H1 (cell line): ENCODE results near the gene VGLL3. TPM values are rescaled to one million over a fixed set of nuclear protein-coding genes. Genes with fewer than 3 reads are reported as not detected.

Experiments used
- CTCF ChIA-PET: fragments of 300-600 bp; sonication (Branson Sonifier 250); formaldehyde crosslinking; loops from one replicate; lab custom pipeline; 2021; ENCODE audit not compliant: partially characterized antibody; lab: Charles Lee
- POLR2A ChIA-PET: fragments of 300-600 bp; sonication (Branson Sonifier 250); formaldehyde crosslinking; loops from one replicate; lab custom pipeline; 2021; ENCODE audit warnings: inconsistent platforms; ENCODE audit not compliant: partially characterized antibody; lab: Charles Lee
- DNase-seq, 2 experiments: peaks; one replicate each; pipeline versions ENCODE4 v3.0.0 to v3.0.0-alpha.2; 2010 to 2022; ENCODE audit warnings: low spot score in 2 of 2, low read depth in 1 of 2, mixed read lengths in 1 of 2
- FAIRE-seq: peaks from 2 replicates; lab custom pipeline; 2011; peaks lifted over from hg19 to GRCh38; lab: Jason Lieb, UNC
- H2AFZ ChIP-seq: 2 replicates; pipeline ENCODE4 v1.8.1; 2012; ENCODE audit warnings: low read length, inconsistent platforms
- H2AK5ac ChIP-seq: 2 replicates; pipeline ENCODE4 v1.6.1; 2013; ENCODE audit warnings: low read depth, low read length
- H2BK120ac ChIP-seq: replicated peaks from 2 replicates; pipeline ENCODE3; 2013; ENCODE audit warnings: low read depth, low read length, inconsistent platforms
- H2BK12ac ChIP-seq: 2 replicates; pipeline ENCODE4 v1.6.1; 2013; ENCODE audit warnings: low read depth, low read length
- H2BK15ac ChIP-seq: 2 replicates; pipeline ENCODE4 v1.6.1; 2013; ENCODE audit warnings: low read length
- H2BK20ac ChIP-seq: 2 replicates; pipeline ENCODE4 v1.6.1; 2013; ENCODE audit warnings: low read length
- H2BK5ac ChIP-seq: 2 replicates; pipeline ENCODE4 v1.6.1; 2013; ENCODE audit warnings: low read depth, low read length
- H3K14ac ChIP-seq: 2 replicates; pipeline ENCODE4 v1.6.1; 2013; ENCODE audit warnings: inconsistent platforms; ENCODE audit not compliant: insufficient read length
- H3K18ac ChIP-seq: 2 replicates; pipeline ENCODE4 v1.6.1; 2013; ENCODE audit warnings: low read length; ENCODE audit errors: extremely low read depth
- H3K23ac ChIP-seq: 2 replicates; pipeline ENCODE4 v1.6.1; 2013; ENCODE audit warnings: inconsistent platforms; ENCODE audit not compliant: insufficient read length
- H3K23me2 ChIP-seq: 2 replicates; pipeline ENCODE4 v1.6.1; 2013; ENCODE audit warnings: low read depth, low read length
- H3K27ac ChIP-seq: 2 replicates; pipeline ENCODE4 v1.6.1; 2011; ENCODE audit warnings: low read depth, low read length, inconsistent platforms
- H3K27me3 ChIP-seq, 4 experiments: replicated peaks in 1 of 4; 1 replicate in 1 of 4; 2 replicates in 3 of 4; pipeline versions ENCODE4 v1.6.1 to v1.8.1; 2011 to 2013; ENCODE audit warnings: low read length in 3 of 4, mild to moderate bottlenecking in 3 of 4, inconsistent platforms in 2 of 4, mixed read lengths in 2 of 4, moderate library complexity in 1 of 4; ENCODE audit not compliant: control insufficient read depth in 3 of 4, insufficient read depth in 3 of 4; ENCODE audit errors: extremely low read depth in 1 of 4
- H3K36me3 ChIP-seq, 4 experiments: 2 replicates each; pipeline versions ENCODE4 v1.6.1 to v1.8.1; 2011 to 2013; ENCODE audit warnings: mild to moderate bottlenecking in 4 of 4, low read length in 3 of 4, moderate library complexity in 2 of 4, control low read depth in 1 of 4, inconsistent platforms in 1 of 4; ENCODE audit not compliant: insufficient read depth in 4 of 4, control insufficient read depth in 2 of 4
- H3K4ac ChIP-seq: replicated peaks from 2 replicates; pipeline ENCODE3; 2013; ENCODE audit warnings: low read length, low read depth, mixed read lengths, inconsistent platforms; ENCODE audit not compliant: insufficient read length
- H3K4me1 ChIP-seq, 4 experiments: replicated peaks in 1 of 4; 1 replicate in 1 of 4; 2 replicates in 3 of 4; pipeline versions ENCODE4 v1.6.1 to v1.8.1; 2011 to 2013; ENCODE audit warnings: low read length in 3 of 4, inconsistent platforms in 2 of 4, mixed read lengths in 1 of 4; ENCODE audit not compliant: insufficient read depth in 4 of 4, control insufficient read depth in 3 of 4
- H3K4me2 ChIP-seq, 2 experiments: 2 replicates each; pipeline versions ENCODE4 v1.6.1 to v1.8.1; 2011 to 2013; ENCODE audit warnings: low read depth in 2 of 2, low read length in 2 of 2, control low read depth in 1 of 2, inconsistent platforms in 1 of 2, mild to moderate bottlenecking in 1 of 2; ENCODE audit not compliant: insufficient read depth in 1 of 2
- H3K4me3 ChIP-seq, 4 experiments: fragments of 200-600, 300-600 bp in 1 of 4; sonication (generic), shearing (Covaris generic), sonication (Bioruptor Twin) in 1 of 4; 2 replicates each; pipeline versions ENCODE4 v1.5.1 to v1.8.1; 2011 to 2016; ENCODE audit warnings: low read length in 4 of 4, low read depth in 3 of 4, control low read depth in 2 of 4, inconsistent platforms in 2 of 4, mild to moderate bottlenecking in 2 of 4, mixed read lengths in 1 of 4, moderate library complexity in 1 of 4; ENCODE audit not compliant: insufficient read depth in 2 of 4; ENCODE audit errors: extremely low read depth in 1 of 4
- H3K56ac ChIP-seq: replicated peaks from 2 replicates; pipeline ENCODE3; 2013; ENCODE audit warnings: low read depth, mild to moderate bottlenecking, mixed read lengths, low read length, inconsistent platforms; ENCODE audit not compliant: insufficient read length
- H3K79me1 ChIP-seq: 2 replicates; pipeline ENCODE4 v1.6.1; 2013; ENCODE audit warnings: low read depth, low read length, control low read depth
- H3K79me2 ChIP-seq, 2 experiments: 2 replicates each; pipeline versions ENCODE4 v1.6.1 to v1.8.1; 2012 to 2013; ENCODE audit warnings: low read length in 2 of 2, mild to moderate bottlenecking in 2 of 2, inconsistent platforms in 1 of 2; ENCODE audit not compliant: insufficient read depth in 2 of 2, control insufficient read depth in 1 of 2
- H3K9ac ChIP-seq, 4 experiments: replicated peaks in 1 of 4; 1 replicate in 1 of 4; 2 replicates in 3 of 4; pipeline versions ENCODE4 v1.6.1 to v1.8.1; 2011 to 2013; ENCODE audit warnings: low read depth in 3 of 4, low read length in 3 of 4, control low read depth in 2 of 4, mild to moderate bottlenecking in 2 of 4, moderate library complexity in 2 of 4, inconsistent platforms in 1 of 4; ENCODE audit errors: extremely low read depth in 1 of 4
- H3K9me3 ChIP-seq, 2 experiments: 2 replicates each; pipeline versions ENCODE4 v1.6.1 to v1.8.1; 2012 to 2013; ENCODE audit warnings: mild to moderate bottlenecking in 2 of 2, moderate library complexity in 2 of 2, control low read depth in 1 of 2, inconsistent platforms in 1 of 2, low read depth in 1 of 2, low read length in 1 of 2, mixed read lengths in 1 of 2; ENCODE audit not compliant: insufficient read depth in 2 of 2
- H4K20me1 ChIP-seq, 2 experiments: replicated peaks in 1 of 2; 2 replicates each; pipeline versions ENCODE3 to v1.8.1; 2011 to 2013; ENCODE audit warnings: inconsistent platforms in 2 of 2, low read length in 2 of 2, mild to moderate bottlenecking in 1 of 2; ENCODE audit not compliant: insufficient read depth in 2 of 2, control insufficient read depth in 1 of 2
- H4K5ac ChIP-seq: 2 replicates; pipeline ENCODE4 v1.6.1; 2013; ENCODE audit warnings: low read length, low read depth, mixed read lengths, inconsistent platforms; ENCODE audit not compliant: insufficient read length
- H4K8ac ChIP-seq: 2 replicates; pipeline ENCODE4 v1.8.0; 2013; ENCODE audit warnings: mild to moderate bottlenecking, moderate library complexity, low read length, inconsistent platforms; ENCODE audit not compliant: insufficient read depth; ENCODE audit errors: extremely low read depth
- H4K91ac ChIP-seq: replicated peaks from 2 replicates; pipeline ENCODE3; 2013; ENCODE audit warnings: low read length, mixed read lengths, inconsistent platforms; ENCODE audit not compliant: insufficient read length
- CEBPB ChIP-seq: IDR thresholded peaks from 2 replicates; pipeline ENCODE4 v1.6.1; 2012; ENCODE audit warnings: low read depth, low read length
- EGR1 ChIP-seq: IDR thresholded peaks from 2 replicates; pipeline ENCODE4 v1.6.1; 2011; ENCODE audit warnings: low read depth, low read length, borderline replicate concordance
- MAFK ChIP-seq: IDR thresholded peaks from 2 replicates; pipeline ENCODE4 v1.6.1; 2012; ENCODE audit warnings: low read depth, mild to moderate bottlenecking, improper control_type of control experiment, low read length
- NRF1 ChIP-seq: IDR thresholded peaks from 2 replicates; pipeline ENCODE4 v1.6.1; 2011; ENCODE audit warnings: mild to moderate bottlenecking, low read depth, low read length, improper control_type of control experiment
- RAD21 ChIP-seq, 2 experiments: IDR thresholded peaks in 1 of 2; conservative IDR thresholded peaks in 1 of 2; 2 replicates each; pipeline ENCODE4 v1.6.1; 2011; ENCODE audit warnings: low read depth in 2 of 2, low read length in 2 of 2, improper control_type of control experiment in 1 of 2, inconsistent platforms in 1 of 2, mild to moderate bottlenecking in 1 of 2, moderate library complexity in 1 of 2
- SP2 ChIP-seq: IDR thresholded peaks from 2 replicates; pipeline ENCODE4 v1.6.1; 2012; ENCODE audit warnings: mild to moderate bottlenecking, low read length, inconsistent platforms
- SRF ChIP-seq: IDR thresholded peaks from 2 replicates; pipeline ENCODE4 v1.6.1; 2011; ENCODE audit warnings: mild to moderate bottlenecking, low read depth, low read length, moderate library complexity
- WGBS, 2 experiments: shearing (Covaris generic) in 1 of 2; methylation state at CpG; one replicate each; pipeline versions ENCODE4 v1.1.6 to v1.1.7; 2013 to 2015; ENCODE audit warnings: low lambda C conversion rate in 2 of 2, mixed read lengths in 2 of 2, inconsistent platforms in 1 of 2, low coverage in 1 of 2, missing lambda C conversion rate in 1 of 2; ENCODE audit not compliant: insufficient replicate concordance in 2 of 2, insufficient coverage in 1 of 2, insufficient read length in 1 of 2; ENCODE audit errors: extremely low coverage in 1 of 2, missing lambda C conversion rate in 1 of 2; 5-methylcytosine and 5-hydroxymethylcytosine counted together
- polyA plus RNA-seq, 7 experiments: library from polyadenylated mRNA; depleted of rRNA in 3 of 7; stranded (reverse) in 5 of 7; unstranded in 2 of 7; fragments of >200 nt in 5 of 7; fragments of 200-250 nt in 2 of 7; gene quantifications; 1 replicate in 5 of 7; 2 replicates in 1 of 7; 4 replicates in 1 of 7; pipeline versions ENCODE4 v1.2.1 to v1.2.3, GENCODE V29; 2011 to 2013; ENCODE audit warnings: missing spikeins in 2 of 7, mixed read lengths in 2 of 7
- total RNA-seq: library from RNA; stranded (reverse); fragmentation: NEBNext Ultra II Directional; extraction: Animal tissue kit (Norgen Biotek cat#: 25700); gene quantifications from 2 replicates; pipeline ENCODE4 v1.2.1, GENCODE V29; 2021
- TF ChIP-seq, protein P1 (sequence below): IDR thresholded peaks from 2 replicates; pipeline ENCODE4 v1.6.1; 2011; ENCODE audit warnings: low read depth, mild to moderate bottlenecking, low read length; ENCODE audit not compliant: insufficient read depth

The VGLL3 gene
- total and polyA plus RNA-seq, 2 of the 8 experiments (the other 6 are each of a cell fraction or from before 2014, with no cell fraction given), result 13.4 to 24.2 TPM

DNA sequence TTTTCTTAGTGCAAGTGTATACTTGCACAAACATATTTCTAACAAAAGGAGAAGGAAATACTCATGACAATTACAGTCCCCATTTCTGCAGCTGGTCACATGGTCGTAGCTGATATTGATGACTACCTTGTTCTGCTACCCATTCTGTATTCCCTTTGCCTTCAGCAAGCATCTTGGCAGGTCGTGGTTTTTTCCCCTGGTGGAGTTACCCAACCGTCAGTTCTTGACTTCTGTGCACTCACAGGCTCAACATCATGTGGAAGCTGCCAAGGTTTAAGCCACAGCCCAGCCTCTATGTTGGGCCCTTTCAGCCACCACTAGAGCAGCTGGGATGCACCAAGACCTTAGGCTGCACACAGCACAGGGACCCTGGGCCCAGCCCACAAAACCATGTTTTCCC, 56.1 kb downstream of the VGLL3 start:
- Histone ChIP-seq H2BK12ac (no peak overlapping the region), H2AFZ (no peak overlapping the region), H3K79me1 (no peaks in the 10 kb centered on the region), H3K4me1 (no peaks in the 10 kb centered on the region), H3K18ac (no peak overlapping the region), H3K9ac (no peak overlapping the region), H3K4ac (no peak overlapping the region), H3K9me3 (no peaks in the 10 kb centered on the region), H4K5ac (no peak overlapping the region), H3K4me2 (no peak overlapping the region), H2BK120ac (no peak overlapping the region), H4K20me1 (no peaks in the 10 kb centered on the region), H4K8ac (no peak overlapping the region), H3K36me3 (no peaks in the 10 kb centered on the region), H3K27ac (no peak overlapping the region), H3K23ac (no peak overlapping the region), H4K91ac (no peak overlapping the region), H3K56ac (no peak overlapping the region), H3K27me3 (no peaks in the 10 kb centered on the region), H3K14ac (no peak overlapping the region), H2BK15ac (no peak overlapping the region), H2BK5ac (no peak overlapping the region), H3K79me2 (no peaks in the 10 kb centered on the region), H3K4me3 (no peak overlapping the region), H2AK5ac (no peak overlapping the region), H2BK20ac (no peak overlapping the region), H3K23me2 (no peaks in the 10 kb centered on the region)
- DNase-seq, result no peak
- ChIA-PET CTCF (no interaction called here), POLR2A (no interaction called here)
- 91% methylated on average over 3 of the region's 3 CpGs; no CpG with 5 or more reads in 1 of the 2 experiments for WGBS, 2 experiments
- no peak for TF ChIP-seq SP2
- no peak for TF ChIP-seq CEBPB
- TF ChIP-seq EGR1, result no peak
- no peak for TF ChIP-seq RAD21 (IDR thresholded peaks at IDR 0.05 in 1 of 2, conservative IDR thresholded peaks at IDR 0.05 in 1 of 2; ENCODE audit: low read depth in 2 of 2, low read length in 2 of 2)
- TF ChIP-seq MAFK, result no peak
- TF ChIP-seq, protein P1, sequence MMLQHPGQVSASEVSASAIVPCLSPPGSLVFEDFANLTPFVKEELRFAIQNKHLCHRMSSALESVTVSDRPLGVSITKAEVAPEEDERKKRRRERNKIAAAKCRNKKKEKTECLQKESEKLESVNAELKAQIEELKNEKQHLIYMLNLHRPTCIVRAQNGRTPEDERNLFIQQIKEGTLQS, result no peak
- no peak for TF ChIP-seq NRF1
- no peak for TF ChIP-seq SRF
- no peak for FAIRE-seq
